ENCODE measurements around the gene NELL2.

DNA sequence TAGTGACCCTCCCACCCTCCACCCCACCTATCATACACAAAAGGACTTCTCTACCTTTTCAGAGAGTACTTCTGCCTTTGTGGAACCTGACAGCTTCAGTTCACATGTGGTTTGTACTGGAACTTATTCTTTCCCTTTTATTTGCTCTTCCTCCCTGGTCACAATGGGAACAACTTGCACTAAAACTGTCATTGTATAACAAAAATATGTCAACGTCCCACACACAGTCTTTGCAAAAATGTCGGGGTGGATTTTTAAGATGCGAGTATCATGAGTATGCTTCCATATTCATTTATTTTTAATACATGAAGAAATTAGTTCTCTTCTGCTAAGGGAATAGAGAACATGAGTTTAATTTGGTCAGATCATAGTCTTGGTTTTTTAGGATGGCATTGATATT is 45.6 kb upstream of the NELL2 start:
- TF ChIP-seq, protein P1, sequence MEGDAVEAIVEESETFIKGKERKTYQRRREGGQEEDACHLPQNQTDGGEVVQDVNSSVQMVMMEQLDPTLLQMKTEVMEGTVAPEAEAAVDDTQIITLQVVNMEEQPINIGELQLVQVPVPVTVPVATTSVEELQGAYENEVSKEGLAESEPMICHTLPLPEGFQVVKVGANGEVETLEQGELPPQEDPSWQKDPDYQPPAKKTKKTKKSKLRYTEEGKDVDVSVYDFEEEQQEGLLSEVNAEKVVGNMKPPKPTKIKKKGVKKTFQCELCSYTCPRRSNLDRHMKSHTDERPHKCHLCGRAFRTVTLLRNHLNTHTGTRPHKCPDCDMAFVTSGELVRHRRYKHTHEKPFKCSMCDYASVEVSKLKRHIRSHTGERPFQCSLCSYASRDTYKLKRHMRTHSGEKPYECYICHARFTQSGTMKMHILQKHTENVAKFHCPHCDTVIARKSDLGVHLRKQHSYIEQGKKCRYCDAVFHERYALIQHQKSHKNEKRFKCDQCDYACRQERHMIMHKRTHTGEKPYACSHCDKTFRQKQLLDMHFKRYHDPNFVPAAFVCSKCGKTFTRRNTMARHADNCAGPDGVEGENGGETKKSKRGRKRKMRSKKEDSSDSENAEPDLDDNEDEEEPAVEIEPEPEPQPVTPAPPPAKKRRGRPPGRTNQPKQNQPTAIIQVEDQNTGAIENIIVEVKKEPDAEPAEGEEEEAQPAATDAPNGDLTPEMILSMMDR (IDR thresholded peaks at IDR 0.05): no peak
- no peak for TF ChIP-seq EP300 (IDR thresholded peaks at IDR 0.05)

Measured in suprapubic skin (tissue), 3 donors.